Measurements from ENCODE around the gene ASAP3. TPM values are rescaled to one million over a fixed set of nuclear protein-coding genes. Genes with fewer than 3 reads are reported as not detected.

The ASAP3 gene
- total RNA-seq (2022), result 10.8 and 12.1 TPM in 2 replicates
- Bru-seq, nascent RNA, result percentile 51 among the genes with signal in this experiment
- percentile 48 among the genes with signal in this experiment for BruChase-seq, experiment 1, labeled RNA remaining after a 2-hour chase
- BruChase-seq, experiment 2, labeled RNA remaining after a 6-hour chase, result percentile 47 among the genes with signal in this experiment
- long read RNA-seq, full-length matches to known transcripts, result 6 of 14 reads
- long read RNA-seq, partial matches to known transcripts, result 4 of 14 reads
- long read RNA-seq, other reads (novel, unspliced or antisense), result 4 of 14 reads

DNA sequence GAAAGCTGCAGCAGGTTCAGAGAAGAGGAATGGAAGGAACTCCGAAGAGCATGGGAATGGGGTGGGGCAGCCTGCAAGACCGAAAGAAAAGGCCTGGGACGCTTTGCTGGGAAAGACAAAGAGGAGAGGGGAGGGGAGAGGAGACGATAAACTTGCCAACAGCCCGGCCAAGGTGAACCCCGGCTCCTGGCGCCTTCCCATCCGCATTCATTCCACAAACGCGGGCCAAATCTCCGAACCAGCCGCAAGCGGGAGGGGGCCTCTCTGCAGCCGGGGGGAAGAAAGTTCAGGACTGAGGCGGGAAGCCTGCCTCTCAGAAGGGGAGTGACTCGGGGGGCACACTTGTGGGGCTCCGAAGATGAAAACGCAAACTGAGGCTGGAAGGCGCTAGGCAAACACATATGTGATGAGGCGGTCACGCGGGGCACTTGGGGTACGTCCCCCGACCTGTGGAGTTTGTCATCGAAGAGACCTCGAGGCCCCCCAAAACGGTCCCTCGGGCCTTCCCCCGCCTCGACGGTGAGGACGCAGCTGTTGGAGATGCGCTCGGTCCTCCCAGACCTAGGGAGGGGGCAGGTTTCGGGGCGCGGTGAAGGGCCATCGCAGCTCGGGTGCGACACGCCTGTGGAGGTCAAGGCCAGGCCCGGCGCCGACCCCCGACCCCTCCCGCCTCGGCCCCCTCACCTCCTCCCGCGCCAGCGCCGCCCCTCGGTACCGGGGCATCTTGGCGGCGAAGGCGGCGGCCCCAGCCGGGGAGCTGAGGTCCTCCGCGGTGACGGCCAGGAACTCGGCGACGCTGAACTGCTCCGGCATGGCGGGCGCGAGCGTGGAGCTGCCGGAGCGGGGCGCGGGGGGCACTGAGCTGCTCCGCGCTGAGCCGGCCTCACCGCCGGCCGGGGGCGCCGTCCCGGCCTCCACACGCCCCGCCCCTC lies at the start of gene ASAP3:
TSS of gene ASAP3 (minus strand) at position 859 of the 932 bp plus-strand sequence. CDS start at position 813, 46 bp downstream.
- intact Hi-C loops (cut with micrococcal nuclease; ENCODE audit: unreplicated experiment), result no loop called here
- Mint-ChIP-seq H3K27ac (ENCODE audit: unreplicated experiment) (peak within 1 kb of the TSS; percentile 60), H3K36me3 (ENCODE audit: insufficient read depth, unreplicated experiment) (peaks cover 6% of the 10 kb centered on the region), H3K4me3 (ENCODE audit: unreplicated experiment) (peak within 1 kb of the TSS; percentile 81), H3K9me3 (ENCODE audit: unreplicated experiment) (no peaks in the 10 kb centered on the region), H3K4me1 (ENCODE audit: low read depth, unreplicated experiment) (peaks cover 8% of the 10 kb centered on the region), H3K27me3 (ENCODE audit: insufficient read depth, unreplicated experiment) (peaks cover 5% of the 10 kb centered on the region)
- no TSS peak for BruUV-seq (replicated peaks)
- POLR2A ChIA-PET, result interaction anchor here (0.6 to 0.9 kb wide), 3 partner anchors 13 to 139 kb away, joined by 3 to 5 read pairs (median 3); partner anchors contain the start of gene HNRNPR
- Histone ChIP-seq H3K4me3 (ENCODE audit: low read depth, low read length) (peak within 1 kb of the TSS; percentile 85), H3K27me3 (replicated peaks; ENCODE audit: control insufficient read depth, insufficient read depth, low read length) (no peaks in the 10 kb centered on the region), H3K9me3 (no peaks in the 10 kb centered on the region), H3K4me1 (peaks cover 4% of the 10 kb centered on the region), H3K36me3 (ENCODE audit: control insufficient read depth, insufficient read depth, low read length) (no peaks in the 10 kb centered on the region)
- peak in 1 of 2 experiments; percentile 15 for TF ChIP-seq CTCF (IDR thresholded peaks at IDR 0.05; ENCODE audit: insufficient read depth in 1 of 2, low read depth in 1 of 2, low read length in 1 of 2, severe bottlenecking in 1 of 2, unreplicated experiment in 1 of 2)
- DNase-seq, result peak; percentile 37 to 45
- CTCF ChIA-PET, result interaction anchor here (0.6 to 2.7 kb wide), 6 partner anchors 11 to 115 kb away, joined by 3 to 16 read pairs (median 4); no protein-coding TSS in a partner anchor

- no peaks in the 10 kb centered on the region for H3K36me3 Mint-ChIP-seq (ENCODE audit: insufficient read depth, unreplicated experiment)
These were observed 49.5 kb upstream of the ASAP3 start for GRCh38 chr1:23533246-23534023.

More at GRCh38 chr1:23533246-23534023, 49.5 kb upstream of the ASAP3 start:
- TF ChIP-seq CTCF (IDR thresholded peaks at IDR 0.05; ENCODE audit: insufficient read depth in 1 of 2, low read depth in 1 of 2, low read length in 1 of 2, severe bottlenecking in 1 of 2, unreplicated experiment in 1 of 2), result no peak
- H3K27me3 ChIP-seq (replicated peaks; ENCODE audit: control insufficient read depth, insufficient read depth, low read length), result no peaks in the 10 kb centered on the region
- Mint-ChIP-seq H3K27ac (ENCODE audit: unreplicated experiment) (no peak overlapping the region), H3K27me3 (ENCODE audit: insufficient read depth, unreplicated experiment) (no peaks in the 10 kb centered on the region), H3K9me3 (ENCODE audit: unreplicated experiment) (no peaks in the 10 kb centered on the region), H3K4me1 (ENCODE audit: low read depth, unreplicated experiment) (peaks cover 6% of the 10 kb centered on the region), H3K4me3 (ENCODE audit: unreplicated experiment) (no peak overlapping the region)
- no peak overlapping the region for H3K4me3 ChIP-seq (ENCODE audit: low read depth, low read length)
- no peak for DNase-seq
- no peaks in the 10 kb centered on the region for H3K36me3 ChIP-seq (ENCODE audit: control insufficient read depth, insufficient read depth, low read length)
- ChIA-PET POLR2A (no interaction called here), CTCF (no interaction called here)
- intact Hi-C loops (cut with micrococcal nuclease; ENCODE audit: unreplicated experiment), result loop anchor here (10.0 kb wide), 1 partner anchor 189 kb away; the partner anchor contains the start of gene HNRNPR
- H3K9me3 ChIP-seq, result no peaks in the 10 kb centered on the region
- peaks cover 22% of the 10 kb centered on the region for H3K4me1 ChIP-seq
- BruUV-seq (replicated peaks), result no TSS peak
